GM12878 (cell line): Measurements from ENCODE around the gene SLC49A4. TPM values are rescaled to one million over a fixed set of nuclear protein-coding genes. Genes with fewer than 3 reads are reported as not detected.

ENCODE experiments used
- BHLHE40 ChIP-seq, 2 experiments: fragments of 450-650 bp in 1 of 2; IDR thresholded peaks; 2 replicates each; pipeline ENCODE4 v1.6.1; 2011 to 2017; ENCODE audit warnings: low read depth in 2 of 2, borderline replicate concordance in 1 of 2, improper control_type of control experiment in 1 of 2, low read length in 1 of 2, mild to moderate bottlenecking in 1 of 2
- EED ChIP-seq: sonication (generic); IDR thresholded peaks from 2 replicates; pipeline ENCODE4 v1.6.1; 2016; ENCODE audit warnings: antibody characterized with exemption, low read depth
- FOXM1 ChIP-seq: IDR thresholded peaks from 2 replicates; pipeline ENCODE4 v1.6.1; 2012; ENCODE audit warnings: low read depth, mild to moderate bottlenecking, inconsistent platforms, low read length, moderate library complexity
- KDM1A ChIP-seq: fragments of 200-600 bp; sonication (generic); IDR thresholded peaks from 2 replicates; pipeline ENCODE4 v1.6.1; 2016; ENCODE audit warnings: borderline replicate concordance
- MTA2 ChIP-seq: fragments of 450-650 bp; IDR thresholded peaks from 2 replicates; pipeline ENCODE4 v1.6.1; 2016; ENCODE audit warnings: low read depth, mild to moderate bottlenecking, moderate library complexity
- MXI1 ChIP-seq: fragments of 150-350 bp; IDR thresholded peaks from 2 replicates; pipeline ENCODE4 v1.6.1; 2011; ENCODE audit warnings: low read depth, mild to moderate bottlenecking, inconsistent platforms, low read length, improper control_type of control experiment
- MYC ChIP-seq: IDR thresholded peaks from 2 replicates; pipeline ENCODE4 v1.6.1; 2011; ENCODE audit warnings: mild to moderate bottlenecking, low read length, moderate library complexity, inconsistent platforms; ENCODE audit not compliant: insufficient read depth, insufficient replicate concordance, insufficient read length, severe bottlenecking
- NR2F1 ChIP-seq: fragments of 450-650 bp; conservative IDR thresholded peaks from 2 replicates; pipeline ENCODE4 v1.6.1; 2017; ENCODE audit warnings: mild to moderate bottlenecking
- POLR2AphosphoS5 ChIP-seq: IDR thresholded peaks from 2 replicates; pipeline ENCODE4 v1.6.1; 2011; ENCODE audit warnings: mild to moderate bottlenecking, low read length, inconsistent platforms
- POU2F2 ChIP-seq: IDR thresholded peaks from 3 replicates; pipeline ENCODE4 v1.6.1; 2011; ENCODE audit warnings: low read depth, mild to moderate bottlenecking, low read length, borderline replicate concordance
- RELA ChIP-seq: fragments of 450-650 bp; IDR thresholded peaks from 2 replicates; pipeline ENCODE4 v1.8.0; 2014; ENCODE audit warnings: borderline replicate concordance; ENCODE audit not compliant: partially characterized antibody
- STAT3 ChIP-seq: IDR thresholded peaks from 2 replicates; pipeline ENCODE4 v1.6.1; 2011; ENCODE audit warnings: low read depth, low read length, improper control_type of control experiment
- YY1 ChIP-seq: IDR thresholded peaks from 2 replicates; pipeline ENCODE4 v1.6.1; 2011; ENCODE audit warnings: low read depth, mild to moderate bottlenecking, low read length
- ZZZ3 ChIP-seq: IDR thresholded peaks from 2 replicates; pipeline ENCODE4 v1.6.1; 2011; ENCODE audit warnings: low read depth; ENCODE audit not compliant: control insufficient read depth, insufficient read length
- polyA plus RNA-seq, 11 experiments: library from polyadenylated mRNA; depleted of rRNA in 4 of 11; unstranded in 6 of 11; stranded (reverse) in 5 of 11; fragments of >200 nt; fragmentation: Nextera tagmentation in 4 of 11; fragmentation: Illumina TruSeq in 1 of 11; extraction: Ambion mirVana in 4 of 11; extraction: Trizol in 1 of 11; gene quantifications; 1 replicate in 1 of 11; 2 replicates in 10 of 11; pipeline versions ENCODE4 v1.2.1 to v1.2.3, GENCODE V29; 2011 to 2016; ENCODE audit warnings: inconsistent platforms in 2 of 11, missing spikeins in 2 of 11, low read depth in 1 of 11
- total RNA-seq, 4 experiments: library from RNA; depleted of rRNA in 3 of 4; stranded (reverse); fragments of >200 nt in 3 of 4; fragmentation: Illumina TruSeq in 1 of 4; extraction: Trizol in 1 of 4; gene quantifications; 2 replicates each; pipeline versions ENCODE4 v1.2.1 to v1.2.3, GENCODE V29; 2013 to 2021
- TF ChIP-seq, protein P1 (sequence below): IDR thresholded peaks from 2 replicates; pipeline ENCODE4 v1.6.1; 2012; ENCODE audit warnings: low read depth, low read length, improper control_type of control experiment
- TF ChIP-seq, protein P2 (sequence below): fragments of 450-650 bp; IDR thresholded peaks from 2 replicates; pipeline ENCODE4 v1.6.1; 2017; ENCODE audit warnings: mild to moderate bottlenecking, moderate library complexity
- TF ChIP-seq, protein P3 (sequence below): fragments of 450-650 bp; formaldehyde crosslinking; IDR thresholded peaks from 2 replicates; pipeline ENCODE4 v1.4.0; 2022; ENCODE audit warnings: mild to moderate bottlenecking, moderate library complexity
- TF ChIP-seq, protein P4 (sequence below): fragments of 450-650 bp; conservative IDR thresholded peaks from 2 replicates; pipeline ENCODE4 v1.6.1; 2017; ENCODE audit warnings: mild to moderate bottlenecking, moderate library complexity

The SLC49A4 gene
- total and polyA plus RNA-seq, 10 of the 15 experiments (the other 5 are each of a cell fraction or from before 2014, with no cell fraction given): 0.48 to 2.2 (median 1.4) TPM

DNA sequence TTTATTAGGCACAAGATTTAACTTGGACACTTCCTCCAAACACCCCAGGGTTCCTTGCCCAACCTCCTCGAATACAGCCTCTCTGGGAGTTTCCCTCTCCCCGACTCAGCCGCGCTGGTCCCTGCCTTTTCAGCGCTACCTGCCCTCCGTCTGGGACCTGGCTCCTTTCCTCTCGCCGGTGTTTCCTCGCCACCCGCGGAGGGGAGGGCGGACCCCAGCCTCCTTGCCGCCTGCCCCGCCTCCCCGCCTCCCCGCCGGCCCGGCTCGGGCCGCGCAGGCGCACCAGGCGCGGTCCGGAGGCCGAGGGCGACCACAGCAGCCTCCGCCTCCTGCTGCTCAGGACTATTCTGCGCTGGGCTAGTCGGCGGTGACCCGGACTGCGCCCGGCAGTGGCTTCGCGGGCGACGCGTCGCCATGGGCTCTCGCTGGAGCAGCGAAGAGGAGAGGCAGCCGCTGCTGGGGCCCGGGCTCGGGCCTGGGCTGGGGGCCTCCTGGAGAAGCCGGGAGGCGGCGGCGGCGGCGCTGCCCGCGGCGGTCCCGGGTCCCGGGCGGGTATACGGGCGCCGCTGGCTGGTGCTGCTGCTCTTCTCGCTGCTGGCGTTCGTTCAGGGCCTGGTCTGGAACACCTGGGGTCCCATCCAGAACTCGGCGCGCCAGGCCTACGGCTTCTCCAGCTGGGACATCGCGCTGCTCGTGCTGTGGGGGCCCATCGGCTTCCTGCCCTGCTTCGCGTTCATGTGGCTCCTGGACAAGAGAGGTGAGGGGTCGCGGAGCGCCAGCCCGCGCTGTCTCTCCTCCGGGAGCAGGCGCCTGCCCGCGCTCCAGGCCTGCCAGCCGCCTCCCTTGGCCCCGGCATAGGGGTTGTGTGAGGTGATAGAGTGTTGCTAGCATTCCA, at the start of gene SLC49A4 (continued):
- TF ChIP-seq YY1 (no peak), ZZZ3 (no peak), BHLHE40 (IDR thresholded peaks at IDR 0.05; ENCODE audit: borderline replicate concordance in 1 of 2, low read depth in 2 of 2, low read length in 1 of 2) (peak in 1 of 2 experiments; percentile 52; a peak in 1 of 4 replicates), POLR2AphosphoS5 (peak; percentile 64; the same call in 1 of the 2 replicates), MXI1 (0 out of 2 replicates have a peak, but pooled peaks have one; percentile 54), FOXM1 (no peak), NR2F1 (peak; percentile 47; the same call in 1 of the 2 replicates), EED (no peak), RELA (no peak), MYC (peak; percentile 38), STAT3 (no peak), MTA2 (no peak), KDM1A (no peak), POU2F2 (peak; percentile 32; the same call in 1 of the 3 replicates)
- TF ChIP-seq, protein P1, sequence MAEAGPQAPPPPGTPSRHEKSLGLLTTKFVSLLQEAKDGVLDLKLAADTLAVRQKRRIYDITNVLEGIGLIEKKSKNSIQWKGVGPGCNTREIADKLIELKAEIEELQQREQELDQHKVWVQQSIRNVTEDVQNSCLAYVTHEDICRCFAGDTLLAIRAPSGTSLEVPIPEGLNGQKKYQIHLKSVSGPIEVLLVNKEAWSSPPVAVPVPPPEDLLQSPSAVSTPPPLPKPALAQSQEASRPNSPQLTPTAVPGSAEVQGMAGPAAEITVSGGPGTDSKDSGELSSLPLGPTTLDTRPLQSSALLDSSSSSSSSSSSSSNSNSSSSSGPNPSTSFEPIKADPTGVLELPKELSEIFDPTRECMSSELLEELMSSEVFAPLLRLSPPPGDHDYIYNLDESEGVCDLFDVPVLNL: no peak
- TF ChIP-seq, protein P2, sequence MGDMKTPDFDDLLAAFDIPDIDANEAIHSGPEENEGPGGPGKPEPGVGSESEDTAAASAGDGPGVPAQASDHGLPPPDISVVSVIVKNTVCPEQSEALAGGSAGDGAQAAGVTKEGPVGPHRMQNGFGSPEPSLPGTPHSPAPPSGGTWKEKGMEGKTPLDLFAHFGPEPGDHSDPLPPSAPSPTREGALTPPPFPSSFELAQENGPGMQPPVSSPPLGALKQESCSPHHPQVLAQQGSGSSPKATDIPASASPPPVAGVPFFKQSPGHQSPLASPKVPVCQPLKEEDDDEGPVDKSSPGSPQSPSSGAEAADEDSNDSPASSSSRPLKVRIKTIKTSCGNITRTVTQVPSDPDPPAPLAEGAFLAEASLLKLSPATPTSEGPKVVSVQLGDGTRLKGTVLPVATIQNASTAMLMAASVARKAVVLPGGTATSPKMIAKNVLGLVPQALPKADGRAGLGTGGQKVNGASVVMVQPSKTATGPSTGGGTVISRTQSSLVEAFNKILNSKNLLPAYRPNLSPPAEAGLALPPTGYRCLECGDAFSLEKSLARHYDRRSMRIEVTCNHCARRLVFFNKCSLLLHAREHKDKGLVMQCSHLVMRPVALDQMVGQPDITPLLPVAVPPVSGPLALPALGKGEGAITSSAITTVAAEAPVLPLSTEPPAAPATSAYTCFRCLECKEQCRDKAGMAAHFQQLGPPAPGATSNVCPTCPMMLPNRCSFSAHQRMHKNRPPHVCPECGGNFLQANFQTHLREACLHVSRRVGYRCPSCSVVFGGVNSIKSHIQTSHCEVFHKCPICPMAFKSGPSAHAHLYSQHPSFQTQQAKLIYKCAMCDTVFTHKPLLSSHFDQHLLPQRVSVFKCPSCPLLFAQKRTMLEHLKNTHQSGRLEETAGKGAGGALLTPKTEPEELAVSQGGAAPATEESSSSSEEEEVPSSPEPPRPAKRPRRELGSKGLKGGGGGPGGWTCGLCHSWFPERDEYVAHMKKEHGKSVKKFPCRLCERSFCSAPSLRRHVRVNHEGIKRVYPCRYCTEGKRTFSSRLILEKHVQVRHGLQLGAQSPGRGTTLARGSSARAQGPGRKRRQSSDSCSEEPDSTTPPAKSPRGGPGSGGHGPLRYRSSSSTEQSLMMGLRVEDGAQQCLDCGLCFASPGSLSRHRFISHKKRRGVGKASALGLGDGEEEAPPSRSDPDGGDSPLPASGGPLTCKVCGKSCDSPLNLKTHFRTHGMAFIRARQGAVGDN: peak; percentile 82
- TF ChIP-seq, protein P3, sequence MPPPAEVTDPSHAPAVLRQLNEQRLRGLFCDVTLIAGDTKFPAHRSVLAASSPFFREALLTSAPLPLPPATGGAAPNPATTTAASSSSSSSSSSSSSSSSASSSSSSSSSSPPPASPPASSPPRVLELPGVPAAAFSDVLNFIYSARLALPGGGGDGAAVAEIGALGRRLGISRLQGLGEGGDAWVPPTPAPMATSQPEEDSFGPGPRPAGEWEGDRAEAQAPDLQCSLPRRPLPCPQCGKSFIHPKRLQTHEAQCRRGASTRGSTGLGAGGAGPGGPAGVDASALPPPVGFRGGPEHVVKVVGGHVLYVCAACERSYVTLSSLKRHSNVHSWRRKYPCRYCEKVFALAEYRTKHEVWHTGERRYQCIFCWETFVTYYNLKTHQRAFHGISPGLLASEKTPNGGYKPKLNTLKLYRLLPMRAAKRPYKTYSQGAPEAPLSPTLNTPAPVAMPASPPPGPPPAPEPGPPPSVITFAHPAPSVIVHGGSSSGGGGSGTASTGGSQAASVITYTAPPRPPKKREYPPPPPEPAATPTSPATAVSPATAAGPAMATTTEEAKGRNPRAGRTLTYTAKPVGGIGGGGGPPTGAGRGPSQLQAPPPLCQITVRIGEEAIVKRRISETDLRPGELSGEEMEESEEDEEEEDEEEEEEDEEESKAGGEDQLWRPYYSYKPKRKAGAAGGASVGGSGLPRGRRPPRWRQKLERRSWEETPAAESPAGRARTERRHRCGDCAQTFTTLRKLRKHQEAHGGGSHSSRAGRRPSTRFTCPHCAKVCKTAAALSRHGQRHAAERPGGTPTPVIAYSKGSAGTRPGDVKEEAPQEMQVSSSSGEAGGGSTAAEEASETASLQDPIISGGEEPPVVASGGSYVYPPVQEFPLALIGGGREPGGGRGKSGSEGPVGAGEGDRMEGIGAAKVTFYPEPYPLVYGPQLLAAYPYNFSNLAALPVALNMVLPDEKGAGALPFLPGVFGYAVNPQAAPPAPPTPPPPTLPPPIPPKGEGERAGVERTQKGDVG (CRISPR knock-in tag): no peak
- TF ChIP-seq, protein P4, sequence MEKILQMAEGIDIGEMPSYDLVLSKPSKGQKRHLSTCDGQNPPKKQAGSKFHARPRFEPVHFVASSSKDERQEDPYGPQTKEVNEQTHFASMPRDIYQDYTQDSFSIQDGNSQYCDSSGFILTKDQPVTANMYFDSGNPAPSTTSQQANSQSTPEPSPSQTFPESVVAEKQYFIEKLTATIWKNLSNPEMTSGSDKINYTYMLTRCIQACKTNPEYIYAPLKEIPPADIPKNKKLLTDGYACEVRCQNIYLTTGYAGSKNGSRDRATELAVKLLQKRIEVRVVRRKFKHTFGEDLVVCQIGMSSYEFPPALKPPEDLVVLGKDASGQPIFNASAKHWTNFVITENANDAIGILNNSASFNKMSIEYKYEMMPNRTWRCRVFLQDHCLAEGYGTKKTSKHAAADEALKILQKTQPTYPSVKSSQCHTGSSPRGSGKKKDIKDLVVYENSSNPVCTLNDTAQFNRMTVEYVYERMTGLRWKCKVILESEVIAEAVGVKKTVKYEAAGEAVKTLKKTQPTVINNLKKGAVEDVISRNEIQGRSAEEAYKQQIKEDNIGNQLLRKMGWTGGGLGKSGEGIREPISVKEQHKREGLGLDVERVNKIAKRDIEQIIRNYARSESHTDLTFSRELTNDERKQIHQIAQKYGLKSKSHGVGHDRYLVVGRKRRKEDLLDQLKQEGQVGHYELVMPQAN: peak; percentile 82
